Keratinocyte (primary cell): Measurements from ENCODE around the gene YWHAE. TPM values are rescaled to one million over a fixed set of nuclear protein-coding genes. Genes with fewer than 3 reads are reported as not detected.
"Not testable (repeated sequence)": the region's sequence is repeated elsewhere in the genome, so short reads cannot be mapped to it uniquely, and the experiment has no call there.

ENCODE experiments used
- DNase-seq: peaks from one replicate; pipeline ENCODE4 v3.0.0-alpha.2; 2011; ENCODE audit warnings: low read depth, missing footprints, low spot score
- FAIRE-seq: peaks from 2 replicates; lab custom pipeline; 2011; peaks lifted over from hg19 to GRCh38; lab: Jason Lieb, UNC
- H2AFZ ChIP-seq: 2 replicates; pipeline ENCODE4 v1.6.0; 2012; ENCODE audit warnings: low read length, control low read depth, inconsistent platforms; ENCODE audit not compliant: control insufficient read depth
- H3K27ac ChIP-seq: 2 replicates; pipeline ENCODE4 v1.5.1; 2011; ENCODE audit warnings: low read length; ENCODE audit not compliant: control insufficient read depth, insufficient read depth
- H3K27me3 ChIP-seq: 3 replicates; pipeline ENCODE4 v1.6.0; 2011; ENCODE audit warnings: low read length; ENCODE audit not compliant: control insufficient read depth, insufficient read depth; ENCODE audit errors: extremely low read depth
- H3K36me3 ChIP-seq, 2 experiments: 2 replicates in 1 of 2; 3 replicates in 1 of 2; pipeline ENCODE4 v1.5.1; 2011; ENCODE audit warnings: low read length in 2 of 2, mild to moderate bottlenecking in 1 of 2; ENCODE audit not compliant: control insufficient read depth in 2 of 2, insufficient read depth in 2 of 2; ENCODE audit errors: extremely low read depth in 1 of 2
- H3K4me1 ChIP-seq: 3 replicates; pipeline ENCODE4 v1.5.1; 2011; ENCODE audit warnings: low read length; ENCODE audit not compliant: control insufficient read depth, insufficient read depth; ENCODE audit errors: extremely low read depth
- H3K4me2 ChIP-seq: 3 replicates; pipeline ENCODE4 v1.6.0; 2011; ENCODE audit warnings: low read depth, low read length; ENCODE audit not compliant: control insufficient read depth, insufficient read depth; ENCODE audit errors: extremely low read depth
- H3K4me3 ChIP-seq, 3 experiments: fragments of 200-600 bp in 1 of 3; sonication (generic) in 1 of 3; 2 replicates in 2 of 3; 3 replicates in 1 of 3; pipeline ENCODE4 v1.5.1; 2011 to 2016; ENCODE audit warnings: low read length in 3 of 3, mild to moderate bottlenecking in 3 of 3, control low read depth in 2 of 3, inconsistent platforms in 1 of 3, low read depth in 1 of 3, mixed read lengths in 1 of 3, mixed run types in 1 of 3, moderate library complexity in 1 of 3; ENCODE audit not compliant: control insufficient read depth in 2 of 3, insufficient read depth in 2 of 3; ENCODE audit errors: extremely low read depth in 1 of 3
- H3K79me2 ChIP-seq: 2 replicates; pipeline ENCODE4 v1.6.0; 2012; ENCODE audit warnings: low read length; ENCODE audit not compliant: control insufficient read depth, insufficient read depth
- H3K9ac ChIP-seq: 3 replicates; pipeline ENCODE4 v1.6.0; 2011; ENCODE audit warnings: low read length; ENCODE audit not compliant: control insufficient read depth, insufficient read depth; ENCODE audit errors: extremely low read depth
- H3K9me1 ChIP-seq: 3 replicates; pipeline ENCODE4 v1.6.0; 2011; ENCODE audit warnings: low read length; ENCODE audit not compliant: control insufficient read depth, insufficient read depth; ENCODE audit errors: extremely low read depth
- H3K9me3 ChIP-seq: 2 replicates; pipeline ENCODE4 v1.5.1; 2012; ENCODE audit warnings: low read depth, low read length; ENCODE audit not compliant: control insufficient read depth
- H4K20me1 ChIP-seq: 3 replicates; pipeline ENCODE4 v1.6.0; 2011; ENCODE audit warnings: low read length; ENCODE audit not compliant: control insufficient read depth, insufficient read depth; ENCODE audit errors: extremely low read depth
- CTCF ChIP-seq, 3 experiments: IDR thresholded peaks in 1 of 3; conservative IDR thresholded peaks in 1 of 3; optimal IDR thresholded peaks in 1 of 3; 2 replicates in 2 of 3; 3 replicates in 1 of 3; pipeline versions ENCODE3 to v1.5.1; 2011; ENCODE audit warnings: low read length in 3 of 3, mild to moderate bottlenecking in 3 of 3, moderate library complexity in 2 of 3, control low read depth in 1 of 3, inconsistent platforms in 1 of 3; ENCODE audit not compliant: insufficient read depth in 2 of 3; ENCODE audit errors: extremely low read depth in 1 of 3
- EZH2 ChIP-seq: IDR thresholded peaks from one replicate; pipeline ENCODE4 v1.6.1; 2012; ENCODE audit warnings: inconsistent platforms, mild to moderate bottlenecking, low read length, moderate library complexity
- dilution Hi-C: fragments of 300-500 bp; cut with MboI; formaldehyde crosslinking; loops from one replicate; pipeline ENCODE4 v1.7.0; 2020; ENCODE audit warnings: low sequenced_read_pairs; ENCODE audit not compliant: extremely low pct_ligation_motif_present
- polyA plus RNA-seq, 5 experiments: library from polyadenylated mRNA; depleted of rRNA in 3 of 5; stranded (reverse) in 3 of 5; stranded (forward) in 1 of 5; unstranded in 1 of 5; fragments of >200 nt; gene quantifications; 1 replicate in 1 of 5; 2 replicates in 3 of 5; 3 replicates in 1 of 5; pipeline versions ENCODE4 v1.2.1 to v1.2.3, GENCODE V29; 2011 to 2012; ENCODE audit warnings: missing spikeins in 2 of 5, low read depth in 1 of 5, low replicate concordance in 1 of 5

The YWHAE gene
- polyA plus RNA-seq, 1 donor (not counting 4 experiments of a cell fraction or from before 2014, with no cell fraction given) = 739 TPM

DNA sequence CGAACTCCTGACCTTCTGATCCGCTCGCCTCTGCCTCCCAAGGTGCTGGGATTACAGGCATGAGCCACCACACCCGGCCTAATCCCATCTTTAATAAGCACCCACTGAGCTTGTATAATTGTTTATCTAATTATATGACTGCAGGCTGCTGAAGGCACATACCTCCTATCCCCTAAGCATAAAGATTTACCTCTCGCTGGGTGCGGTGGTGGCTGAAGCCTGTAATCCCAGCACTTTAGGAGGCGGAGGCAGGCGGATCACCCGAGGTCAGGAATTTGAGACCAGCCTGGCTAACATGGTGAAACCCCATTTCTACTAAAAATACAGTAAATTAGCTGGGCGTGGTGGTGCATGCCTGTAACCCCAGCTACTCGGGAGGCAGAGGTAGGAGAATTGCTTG lies 20.1 kb upstream of the YWHAE start:
- TF ChIP-seq CTCF (optimal IDR thresholded peaks at IDR 0.05 in 1 of 3, IDR thresholded peaks at IDR 0.05 in 1 of 3, conservative IDR thresholded peaks at IDR 0.05 in 1 of 3; ENCODE audit: extremely low read depth in 1 of 3, insufficient read depth in 2 of 3, low read length in 3 of 3) (no peak), EZH2 (no peak)
- FAIRE-seq (no peak), DNase-seq (no peak)
- no peaks in the 10 kb centered on the region for H3K27me3 ChIP-seq
- no peak overlapping the region for H3K9ac ChIP-seq
- peaks cover 9 to 23% of the 10 kb centered on the region in 2 experiments for H3K36me3 ChIP-seq
- H3K4me1 ChIP-seq = peaks cover 18% of the 10 kb centered on the region
- H3K79me2 ChIP-seq = peaks cover 32% of the 10 kb centered on the region
- H4K20me1 ChIP-seq = peaks cover 12% of the 10 kb centered on the region
- H3K4me2 ChIP-seq = no peak overlapping the region
- no peaks in the 10 kb centered on the region for H3K9me3 ChIP-seq
- no peak overlapping the region for H3K4me3 ChIP-seq
- dilution Hi-C loops = no loop called here
- H3K27ac ChIP-seq = no peak overlapping the region
- peaks cover 3% of the 10 kb centered on the region for H3K9me1 ChIP-seq
- H2AFZ ChIP-seq = no peak overlapping the region

DNA sequence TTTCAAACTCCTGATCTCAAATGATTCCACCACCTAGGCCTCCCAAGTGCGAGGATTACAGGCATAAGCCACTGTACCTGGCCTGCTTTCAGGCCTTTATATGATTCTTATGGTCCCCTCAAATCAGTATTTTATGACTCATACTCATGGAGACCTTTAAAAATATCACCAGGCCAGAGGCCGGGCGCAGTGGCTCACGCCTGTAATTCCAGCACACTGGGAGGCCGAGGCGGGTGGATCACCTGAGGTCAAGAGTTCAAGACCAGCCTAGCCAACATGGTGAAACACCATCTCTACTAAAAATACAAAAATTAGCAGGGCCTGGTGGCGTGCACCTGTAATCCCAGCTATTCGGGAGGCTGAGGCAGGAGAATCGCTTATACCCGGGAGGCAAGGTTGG lies 18.5 kb upstream of the YWHAE start:
- H3K9me1 ChIP-seq, H2AFZ ChIP-seq, DNase-seq, H3K4me3 ChIP-seq, H3K9me3 ChIP-seq, H3K4me2 ChIP-seq, H4K20me1 ChIP-seq, H3K27ac ChIP-seq, H3K27me3 ChIP-seq, FAIRE-seq, H3K9ac ChIP-seq, dilution Hi-C loops: not testable (repeated sequence)
- Histone ChIP-seq H3K79me2 (peaks cover 26% of the 10 kb centered on the region), H3K36me3 (peaks cover 6 to 23% of the 10 kb centered on the region in 2 experiments), H3K4me1 (peaks cover 13% of the 10 kb centered on the region)

GRCh38 chr17:1416414-1416813 lies 16.4 kb upstream of the YWHAE start:
- no peak for TF ChIP-seq CTCF (optimal IDR thresholded peaks at IDR 0.05 in 1 of 3, IDR thresholded peaks at IDR 0.05 in 1 of 3, conservative IDR thresholded peaks at IDR 0.05 in 1 of 3; ENCODE audit: extremely low read depth in 1 of 3, insufficient read depth in 2 of 3, low read length in 3 of 3)
- TF ChIP-seq EZH2 = no peak

More at GRCh38 chr17:1416414-1416813, 16.4 kb upstream of the YWHAE start:
- Histone ChIP-seq H2AFZ (no peak overlapping the region), H3K4me2 (no peak overlapping the region), H3K9me1 (no peaks in the 10 kb centered on the region), H3K4me3 (no peak overlapping the region), H3K9ac (no peak overlapping the region), H4K20me1 (no peaks in the 10 kb centered on the region), H3K79me2 (peaks cover 15% of the 10 kb centered on the region), H3K4me1 (no peaks in the 10 kb centered on the region), H3K27ac (no peak overlapping the region), H3K27me3 (no peaks in the 10 kb centered on the region), H3K36me3 (peaks cover 5 to 10% of the 10 kb centered on the region in 2 experiments), H3K9me3 (no peaks in the 10 kb centered on the region)
- DNase-seq (no peak), FAIRE-seq (no peak)
- dilution Hi-C loops = no loop called here
